ENCODE data around the gene C1QL4. TPM values are rescaled to one million over a fixed set of nuclear protein-coding genes. Genes with fewer than 3 reads are reported as not detected.

C1QL4 gene
- total RNA-seq, 1 experiment from 2014 or later: not detected

- Mint-ChIP-seq H3K4me1 (ENCODE audit: insufficient read depth, unreplicated experiment) (peaks cover 11% of the 10 kb centered on the region), H3K4me3 (ENCODE audit: unreplicated experiment) (no peak overlapping the region), H3K27me3 (ENCODE audit: insufficient read depth, unreplicated experiment) (peaks cover 33% of the 10 kb centered on the region), H3K27ac (ENCODE audit: low read depth, unreplicated experiment) (no peak overlapping the region), H3K36me3 (ENCODE audit: insufficient read depth, unreplicated experiment) (no peaks in the 10 kb centered on the region), H3K9me3 (ENCODE audit: unreplicated experiment) (no peaks in the 10 kb centered on the region)
- no peak for TF ChIP-seq CTCF (IDR thresholded peaks at IDR 0.05; ENCODE audit: unreplicated experiment)
- intact Hi-C loops (cut with micrococcal nuclease): no loop called here
- POLR2A ChIA-PET: interaction anchor here (1.3 kb wide), 1 partner anchor 19 kb away, joined by 4 read pairs; the partner anchor contains the start of gene TROAP
- no peak for DNase-seq (ENCODE audit: unreplicated experiment)
- CTCF ChIA-PET: interaction anchor here (0.6 to 1.8 kb wide), 6 partner anchors 17 to 607 kb away, joined by 3 to 13 read pairs (median 3); no protein-coding TSS in a partner anchor
- no TSS peak for BruUV-seq (replicated peaks)
Measured at GRCh38 chr12:49340971-49341776, 4.2 kb upstream of the C1QL4 start.

- H3K27me3 Mint-ChIP-seq (ENCODE audit: insufficient read depth, unreplicated experiment): peaks cover 26% of the 10 kb centered on the region
- H3K4me3 Mint-ChIP-seq (ENCODE audit: unreplicated experiment): no peak overlapping the region
Measured at GRCh38 chr12:49340095-49340870, 3.3 kb upstream of the C1QL4 start.

GRCh38 chr12:49339464-49339861, 2.5 kb upstream of the C1QL4 start:
- Mint-ChIP-seq H3K4me3 (ENCODE audit: unreplicated experiment) (no peak overlapping the region), H3K4me1 (ENCODE audit: insufficient read depth, unreplicated experiment) (peaks cover 10% of the 10 kb centered on the region), H3K27me3 (ENCODE audit: insufficient read depth, unreplicated experiment) (peaks cover 26% of the 10 kb centered on the region), H3K27ac (ENCODE audit: low read depth, unreplicated experiment) (no peak overlapping the region), H3K36me3 (ENCODE audit: insufficient read depth, unreplicated experiment) (no peaks in the 10 kb centered on the region), H3K9me3 (ENCODE audit: unreplicated experiment) (no peaks in the 10 kb centered on the region)
- BruUV-seq (replicated peaks): no TSS peak
- TF ChIP-seq CTCF (IDR thresholded peaks at IDR 0.05; ENCODE audit: unreplicated experiment): no peak
- ChIA-PET POLR2A (interaction anchor here (0.9 kb wide), 1 partner anchor 51 kb away, joined by 6 read pairs; no protein-coding TSS in a partner anchor), CTCF (interaction anchor here (0.6 to 5.3 kb wide), 5 partner anchors 8 to 251 kb away, joined by 3 to 57 read pairs (median 6); partner anchors contain the start of gene DNAJC22)
- no peak for DNase-seq (ENCODE audit: unreplicated experiment)
- intact Hi-C loops (cut with micrococcal nuclease): loop anchor here (5.0 kb wide), 1 partner anchor 52 kb away; no protein-coding TSS in a partner anchor

More at GRCh38 chr12:49340095-49340870, 3.3 kb upstream of the C1QL4 start:
- intact Hi-C loops (cut with micrococcal nuclease): no loop called here
- no peak for DNase-seq (ENCODE audit: unreplicated experiment)
- POLR2A ChIA-PET: interaction anchor here (0.9 kb wide), 1 partner anchor 52 kb away, joined by 6 read pairs; no protein-coding TSS in a partner anchor
- no TSS peak for BruUV-seq (replicated peaks)
- TF ChIP-seq CTCF (IDR thresholded peaks at IDR 0.05; ENCODE audit: unreplicated experiment): no peak
- CTCF ChIA-PET: interaction anchor here (0.6 to 5.3 kb wide), 4 partner anchors 18 to 250 kb away, joined by 3 to 57 read pairs (median 6); no protein-coding TSS in a partner anchor
- Mint-ChIP-seq H3K36me3 (ENCODE audit: insufficient read depth, unreplicated experiment) (no peaks in the 10 kb centered on the region), H3K4me1 (ENCODE audit: insufficient read depth, unreplicated experiment) (peaks cover 10% of the 10 kb centered on the region), H3K27ac (ENCODE audit: low read depth, unreplicated experiment) (no peak overlapping the region), H3K9me3 (ENCODE audit: unreplicated experiment) (no peaks in the 10 kb centered on the region)

Measured in MCF 10A (cell line).